GM12878 (cell line): Measurements from ENCODE around the gene MRPS18A. TPM values are rescaled to one million over a fixed set of nuclear protein-coding genes. Genes with fewer than 3 reads are reported as not detected.

Source experiments
- ATAC-seq: fragments of 200-7000 bp; cut with Tn5 transposase; 3 replicates; pipeline ENCODE4 v1.9.1; 2020; ENCODE audit warnings: mild to moderate bottlenecking, moderate library complexity
- BruUV-seq: library from RNA; stranded (reverse); fragments of 400-500 nt; replicated peaks from 2 replicates; lab custom pipeline; 2021; lab: Mats Ljungman, UMichigan
- CTCF ChIA-PET: fragments of 300-600 bp; sonication (Branson Sonifier 250); formaldehyde crosslinking; extraction: SDS; loops from one replicate; lab custom pipeline; 2021; ENCODE audit warnings: inconsistent platforms; lab: Yijun Ruan, JAX
- POLR2A ChIA-PET: fragments of 350-600 bp; formaldehyde crosslinking; extraction: SDS; loops from one replicate; lab custom pipeline; 2021; ENCODE audit warnings: inconsistent platforms; lab: Charles Lee
- RAD21 ChIA-PET: fragments of 300-600 bp; sonication (Branson Sonifier 250); formaldehyde crosslinking; loops from one replicate; lab custom pipeline; 2023; ENCODE audit warnings: antibody characterized with exemption; ENCODE audit not compliant: unreplicated experiment; lab: Charles Lee
- SMC1A ChIA-PET: fragments of 300-600 bp; sonication (Branson Sonifier 250); formaldehyde crosslinking; loops from one replicate; lab custom pipeline; 2023; ENCODE audit not compliant: unreplicated experiment, uncharacterized antibody; lab: Charles Lee
- DNase-seq: peaks from one replicate; pipeline ENCODE4 v3.0.0-alpha.2; 2011; ENCODE audit warnings: low read depth, low spot score
- FAIRE-seq: peaks from 3 replicates; lab custom pipeline; 2011; peaks lifted over from hg19 to GRCh38; lab: Jason Lieb, UNC
- H2AFZ ChIP-seq: 2 replicates; pipeline ENCODE4 v1.6.0; 2011; ENCODE audit warnings: low read depth, low read length, control low read depth; ENCODE audit not compliant: control insufficient read depth
- H3K27ac ChIP-seq: 2 replicates; pipeline ENCODE4 v1.5.1; 2011; ENCODE audit warnings: control low read depth; ENCODE audit not compliant: control insufficient read depth, insufficient read depth
- H3K27me3 ChIP-seq, 2 experiments: replicated peaks in 1 of 2; 2 replicates each; pipeline versions ENCODE4 v1.6.0 to v1.6.1; 2011; ENCODE audit warnings: low read length in 1 of 2; ENCODE audit not compliant: control insufficient read depth in 2 of 2, insufficient read depth in 2 of 2
- H3K36me3 ChIP-seq, 2 experiments: 2 replicates each; pipeline ENCODE4 v1.5.1; 2011; ENCODE audit warnings: low read length in 1 of 2; ENCODE audit not compliant: control insufficient read depth in 2 of 2, insufficient read depth in 2 of 2
- H3K4me1 ChIP-seq: 2 replicates; pipeline ENCODE4 v1.6.1; 2011; ENCODE audit warnings: mild to moderate bottlenecking, low read length, moderate library complexity, mixed read lengths; ENCODE audit not compliant: control insufficient read depth, insufficient read depth
- H3K4me2 ChIP-seq: 2 replicates; pipeline ENCODE4 v1.6.0; 2011; ENCODE audit warnings: control low read depth; ENCODE audit not compliant: control insufficient read depth, insufficient read depth
- H3K4me3 ChIP-seq: fragments of 200-600 bp; sonication (generic); 2 replicates; pipeline ENCODE4 v1.5.1; 2016
- H3K79me2 ChIP-seq: 2 replicates; pipeline ENCODE4 v1.6.0; 2011; ENCODE audit warnings: low read length; ENCODE audit not compliant: control insufficient read depth, insufficient read depth
- H3K9ac ChIP-seq: 2 replicates; pipeline ENCODE4 v1.8.0; 2011; ENCODE audit warnings: low read length, control low read depth, mixed read lengths; ENCODE audit not compliant: control insufficient read depth, insufficient read depth
- H3K9me3 ChIP-seq: replicated peaks from 3 replicates; pipeline ENCODE4 v1.5.1; 2011; ENCODE audit warnings: mild to moderate bottlenecking, low read length; ENCODE audit not compliant: control insufficient read depth, insufficient read depth
- H4K20me1 ChIP-seq: 2 replicates; pipeline ENCODE4 v1.6.0; 2011; ENCODE audit not compliant: control insufficient read depth, insufficient read depth
- CBFB ChIP-seq: IDR thresholded peaks from 2 replicates; pipeline ENCODE4 v1.6.1; 2016; ENCODE audit warnings: antibody characterized with exemption, low read depth
- IKZF1 ChIP-seq: fragments of 450-650 bp; conservative IDR thresholded peaks from 2 replicates; pipeline ENCODE4 v1.6.1; 2017; ENCODE audit warnings: antibody characterized with exemption, mild to moderate bottlenecking
- IRF4 ChIP-seq: IDR thresholded peaks from 2 replicates; pipeline ENCODE4 v1.6.1; 2011; ENCODE audit warnings: low read depth, low read length
- MTA3 ChIP-seq: IDR thresholded peaks from 2 replicates; pipeline ENCODE4 v1.6.1; 2012; ENCODE audit warnings: low read length, inconsistent platforms, borderline replicate concordance
- NFYA ChIP-seq: IDR thresholded peaks from 2 replicates; pipeline ENCODE4 v1.6.1; 2011; ENCODE audit warnings: low read depth, mild to moderate bottlenecking, low read length, improper control_type of control experiment, borderline replicate concordance
- POLR2A ChIP-seq: IDR thresholded peaks from 2 replicates; pipeline ENCODE4 v1.6.1; 2011; ENCODE audit warnings: low read depth, mild to moderate bottlenecking, low read length
- POLR2AphosphoS2 ChIP-seq: IDR thresholded peaks from 2 replicates; pipeline ENCODE4 v1.6.1; 2011; ENCODE audit warnings: low read depth, mild to moderate bottlenecking, low read length, improper control_type of control experiment, moderate library complexity
- POU2F2 ChIP-seq: IDR thresholded peaks from 3 replicates; pipeline ENCODE4 v1.6.1; 2011; ENCODE audit warnings: low read depth, mild to moderate bottlenecking, low read length, borderline replicate concordance
- RUNX3 ChIP-seq: IDR thresholded peaks from 2 replicates; pipeline ENCODE4 v1.6.1; 2012; ENCODE audit warnings: low read length, inconsistent platforms
- SMAD5 ChIP-seq: IDR thresholded peaks from 2 replicates; pipeline ENCODE4 v1.6.1; 2016; ENCODE audit warnings: antibody characterized with exemption, low read depth
- SMC3 ChIP-seq: IDR thresholded peaks from 2 replicates; pipeline ENCODE4 v1.6.1; 2011; ENCODE audit warnings: low read length, improper control_type of control experiment, borderline replicate concordance
- WGBS: methylation state at CpG from one replicate; pipeline ENCODE4 v1.1.6; 2016; ENCODE audit warnings: low lambda C conversion rate; ENCODE audit not compliant: insufficient replicate concordance, insufficient coverage; ENCODE audit errors: missing lambda C conversion rate; 5-methylcytosine and 5-hydroxymethylcytosine counted together
- in situ Hi-C: fragments of 300-500 bp; cut with MboI; formaldehyde crosslinking; loops from 9 replicates; pipeline ENCODE4 v1.14.3; 2018; ENCODE audit warnings: mixed read lengths
- intact Hi-C: fragments of 100-400 bp; cut with micrococcal nuclease; formaldehyde crosslinking; loops from one replicate; pipeline ENCODE4 v1.14.2; 2022; ENCODE audit not compliant: unreplicated experiment
- polyA plus RNA-seq, 11 experiments: library from polyadenylated mRNA; depleted of rRNA in 4 of 11; unstranded in 6 of 11; stranded (reverse) in 5 of 11; fragments of >200 nt; fragmentation: Nextera tagmentation in 4 of 11; fragmentation: Illumina TruSeq in 1 of 11; extraction: Ambion mirVana in 4 of 11; extraction: Trizol in 1 of 11; gene quantifications; 1 replicate in 1 of 11; 2 replicates in 10 of 11; pipeline versions ENCODE4 v1.2.1 to v1.2.3, GENCODE V29; 2011 to 2016; ENCODE audit warnings: inconsistent platforms in 2 of 11, missing spikeins in 2 of 11, low read depth in 1 of 11
- total RNA-seq, 4 experiments: library from RNA; depleted of rRNA in 3 of 4; stranded (reverse); fragments of >200 nt in 3 of 4; fragmentation: Illumina TruSeq in 1 of 4; extraction: Trizol in 1 of 4; gene quantifications; 2 replicates each; pipeline versions ENCODE4 v1.2.1 to v1.2.3, GENCODE V29; 2013 to 2021
- TF ChIP-seq, protein P1 (sequence below): fragments of 450-650 bp; IDR thresholded peaks from 2 replicates; pipeline ENCODE4 v1.6.1; 2017; ENCODE audit warnings: mild to moderate bottlenecking, moderate library complexity
- TF ChIP-seq, protein P2 (sequence below): fragments of 450-650 bp; IDR thresholded peaks from 2 replicates; pipeline ENCODE4 v1.6.1; 2017; ENCODE audit warnings: mild to moderate bottlenecking
- TF ChIP-seq, protein P3 (sequence below): IDR thresholded peaks from 2 replicates; pipeline ENCODE4 v1.6.1; 2011; ENCODE audit warnings: borderline replicate concordance, low read depth, mild to moderate bottlenecking, moderate library complexity, low read length; ENCODE audit not compliant: insufficient read depth, poor library complexity, severe bottlenecking

MRPS18A gene
- total and polyA plus RNA-seq, 10 of the 15 experiments (the other 5 are each of a cell fraction or from before 2014, with no cell fraction given): 66.3 to 158 (median 98.7) TPM

DNA sequence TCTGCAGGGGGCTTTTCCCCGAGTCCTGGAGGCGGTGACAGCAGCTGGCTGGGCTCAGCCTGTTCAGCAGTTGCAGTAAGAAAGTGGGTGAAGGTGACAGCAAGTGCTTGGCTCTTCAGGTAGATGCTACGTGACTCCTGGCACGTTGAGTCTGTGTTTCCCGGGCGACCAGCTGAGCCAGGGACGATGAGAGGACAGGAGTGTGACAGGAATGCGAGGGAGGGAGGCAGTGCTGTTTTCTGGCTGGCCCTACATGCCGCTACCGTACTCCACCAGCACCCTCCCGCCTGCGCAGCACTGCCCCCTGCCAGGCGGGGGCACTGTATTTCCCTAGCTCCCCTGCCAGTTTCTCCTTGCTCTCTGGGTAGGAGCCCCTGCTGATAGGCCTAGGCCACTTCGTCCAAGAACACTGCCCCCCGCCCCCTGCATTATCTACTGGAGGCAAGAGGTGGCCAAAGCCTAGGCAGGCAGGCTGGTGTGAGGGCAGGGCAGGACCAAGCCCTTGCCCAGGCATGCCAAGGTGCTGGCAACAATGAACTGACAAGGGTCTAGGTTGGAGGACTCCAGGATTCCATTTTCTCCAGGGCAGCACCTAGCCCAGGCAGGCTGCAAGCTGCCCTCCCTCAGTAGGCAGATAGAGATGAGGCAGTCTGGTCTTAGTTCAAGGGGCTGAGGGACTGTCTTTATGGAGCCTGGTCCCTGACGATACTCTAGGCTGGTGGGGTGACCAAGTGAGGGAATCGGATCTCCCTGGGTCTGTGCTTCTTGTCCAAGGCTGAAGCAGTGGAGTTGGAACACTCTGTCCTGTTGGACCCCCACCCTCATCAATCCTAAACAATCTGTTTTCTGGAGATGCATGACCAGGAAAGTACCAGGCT, 19.2 kb downstream of the MRPS18A start:
- Histone ChIP-seq H2AFZ (no peak overlapping the region), H3K4me3 (no peak overlapping the region), H3K9me3 (no peaks in the 10 kb centered on the region), H3K27ac (peak overlapping the region; percentile 69), H3K9ac (peak overlapping the region; percentile 37), H3K79me2 (no peaks in the 10 kb centered on the region), H3K4me1 (peaks cover 34% of the 10 kb centered on the region), H3K4me2 (peak overlapping the region; percentile 36), H3K27me3 (no peaks in the 10 kb centered on the region), H4K20me1 (no peaks in the 10 kb centered on the region), H3K36me3 (peaks cover 8 to 19% of the 10 kb centered on the region in 2 experiments)
- RAD21 ChIA-PET: interaction anchor here (0.5 to 7.8 kb wide), 14 partner anchors 23 to 412 kb away, joined by 3 to 79 read pairs (median 4); partner anchors contain the start of genes GTPBP2, RSPH9 and VEGFA
- in situ Hi-C loops (loop anchor here (5.0 kb wide), 1 partner anchor 409 kb away; no protein-coding TSS in a partner anchor), intact Hi-C loops (loop anchor here (1.0 to 5.0 kb wide), 2 partner anchors 334 to 406 kb away; no protein-coding TSS in a partner anchor)
- SMC1A ChIA-PET: interaction anchor here (0.7 to 4.1 kb wide), 8 partner anchors 71 to 411 kb away, joined by 3 to 37 read pairs (median 4); no protein-coding TSS in a partner anchor
- ATAC-seq (peak; percentile 79), DNase-seq (peak; percentile 61), FAIRE-seq (peak; percentile 49)
- CTCF ChIA-PET: interaction anchor here (0.6 to 7.6 kb wide), 40 partner anchors 10 to 411 kb away, joined by 3 to 85 read pairs (median 6); partner anchors contain the start of genes GTPBP2, MRPS18A, VEGFA and XPO5
- no TSS peak for BruUV-seq
- POLR2A ChIA-PET: interaction anchor here (0.7 to 2.8 kb wide), 4 partner anchors 38 to 412 kb away, joined by 3 to 10 read pairs (median 4); partner anchors contain the start of gene GTPBP2
- 44% methylated on average over 17 of the region's 17 CpGs for WGBS
- no peak for TF ChIP-seq IRF4
- TF ChIP-seq IKZF1: 0 out of 2 replicates have a peak, but pooled peaks have one; percentile 11
- peak; percentile 20 for TF ChIP-seq POLR2AphosphoS2
- TF ChIP-seq, protein P1, sequence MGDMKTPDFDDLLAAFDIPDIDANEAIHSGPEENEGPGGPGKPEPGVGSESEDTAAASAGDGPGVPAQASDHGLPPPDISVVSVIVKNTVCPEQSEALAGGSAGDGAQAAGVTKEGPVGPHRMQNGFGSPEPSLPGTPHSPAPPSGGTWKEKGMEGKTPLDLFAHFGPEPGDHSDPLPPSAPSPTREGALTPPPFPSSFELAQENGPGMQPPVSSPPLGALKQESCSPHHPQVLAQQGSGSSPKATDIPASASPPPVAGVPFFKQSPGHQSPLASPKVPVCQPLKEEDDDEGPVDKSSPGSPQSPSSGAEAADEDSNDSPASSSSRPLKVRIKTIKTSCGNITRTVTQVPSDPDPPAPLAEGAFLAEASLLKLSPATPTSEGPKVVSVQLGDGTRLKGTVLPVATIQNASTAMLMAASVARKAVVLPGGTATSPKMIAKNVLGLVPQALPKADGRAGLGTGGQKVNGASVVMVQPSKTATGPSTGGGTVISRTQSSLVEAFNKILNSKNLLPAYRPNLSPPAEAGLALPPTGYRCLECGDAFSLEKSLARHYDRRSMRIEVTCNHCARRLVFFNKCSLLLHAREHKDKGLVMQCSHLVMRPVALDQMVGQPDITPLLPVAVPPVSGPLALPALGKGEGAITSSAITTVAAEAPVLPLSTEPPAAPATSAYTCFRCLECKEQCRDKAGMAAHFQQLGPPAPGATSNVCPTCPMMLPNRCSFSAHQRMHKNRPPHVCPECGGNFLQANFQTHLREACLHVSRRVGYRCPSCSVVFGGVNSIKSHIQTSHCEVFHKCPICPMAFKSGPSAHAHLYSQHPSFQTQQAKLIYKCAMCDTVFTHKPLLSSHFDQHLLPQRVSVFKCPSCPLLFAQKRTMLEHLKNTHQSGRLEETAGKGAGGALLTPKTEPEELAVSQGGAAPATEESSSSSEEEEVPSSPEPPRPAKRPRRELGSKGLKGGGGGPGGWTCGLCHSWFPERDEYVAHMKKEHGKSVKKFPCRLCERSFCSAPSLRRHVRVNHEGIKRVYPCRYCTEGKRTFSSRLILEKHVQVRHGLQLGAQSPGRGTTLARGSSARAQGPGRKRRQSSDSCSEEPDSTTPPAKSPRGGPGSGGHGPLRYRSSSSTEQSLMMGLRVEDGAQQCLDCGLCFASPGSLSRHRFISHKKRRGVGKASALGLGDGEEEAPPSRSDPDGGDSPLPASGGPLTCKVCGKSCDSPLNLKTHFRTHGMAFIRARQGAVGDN: 0 out of 2 replicates have a peak, but pooled peaks have one; percentile 31
- TF ChIP-seq SMC3: peak; percentile 39; the same call in 1 of the 2 replicates
- TF ChIP-seq, protein P2, sequence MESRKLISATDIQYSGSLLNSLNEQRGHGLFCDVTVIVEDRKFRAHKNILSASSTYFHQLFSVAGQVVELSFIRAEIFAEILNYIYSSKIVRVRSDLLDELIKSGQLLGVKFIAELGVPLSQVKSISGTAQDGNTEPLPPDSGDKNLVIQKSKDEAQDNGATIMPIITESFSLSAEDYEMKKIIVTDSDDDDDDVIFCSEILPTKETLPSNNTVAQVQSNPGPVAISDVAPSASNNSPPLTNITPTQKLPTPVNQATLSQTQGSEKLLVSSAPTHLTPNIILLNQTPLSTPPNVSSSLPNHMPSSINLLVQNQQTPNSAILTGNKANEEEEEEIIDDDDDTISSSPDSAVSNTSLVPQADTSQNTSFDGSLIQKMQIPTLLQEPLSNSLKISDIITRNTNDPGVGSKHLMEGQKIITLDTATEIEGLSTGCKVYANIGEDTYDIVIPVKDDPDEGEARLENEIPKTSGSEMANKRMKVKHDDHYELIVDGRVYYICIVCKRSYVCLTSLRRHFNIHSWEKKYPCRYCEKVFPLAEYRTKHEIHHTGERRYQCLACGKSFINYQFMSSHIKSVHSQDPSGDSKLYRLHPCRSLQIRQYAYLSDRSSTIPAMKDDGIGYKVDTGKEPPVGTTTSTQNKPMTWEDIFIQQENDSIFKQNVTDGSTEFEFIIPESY: peak; percentile 99
- 0 out of 3 replicates have a peak, but pooled peaks have one; percentile 13 for TF ChIP-seq POU2F2
- TF ChIP-seq, protein P3, sequence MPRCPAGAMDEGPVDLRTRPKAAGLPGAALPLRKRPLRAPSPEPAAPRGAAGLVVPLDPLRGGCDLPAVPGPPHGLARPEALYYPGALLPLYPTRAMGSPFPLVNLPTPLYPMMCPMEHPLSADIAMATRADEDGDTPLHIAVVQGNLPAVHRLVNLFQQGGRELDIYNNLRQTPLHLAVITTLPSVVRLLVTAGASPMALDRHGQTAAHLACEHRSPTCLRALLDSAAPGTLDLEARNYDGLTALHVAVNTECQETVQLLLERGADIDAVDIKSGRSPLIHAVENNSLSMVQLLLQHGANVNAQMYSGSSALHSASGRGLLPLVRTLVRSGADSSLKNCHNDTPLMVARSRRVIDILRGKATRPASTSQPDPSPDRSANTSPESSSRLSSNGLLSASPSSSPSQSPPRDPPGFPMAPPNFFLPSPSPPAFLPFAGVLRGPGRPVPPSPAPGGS: peak; percentile 8
- no peak for TF ChIP-seq NFYA
- 0 out of 2 replicates have a peak, but pooled peaks have one; percentile 16 for TF ChIP-seq SMAD5
- TF ChIP-seq RUNX3: 0 out of 2 replicates have a peak, but pooled peaks have one; percentile 19
- peak; percentile 69; the same call in 1 of the 2 replicates for TF ChIP-seq POLR2A
- TF ChIP-seq MTA3: 0 out of 2 replicates have a peak, but pooled peaks have one; percentile 45
- TF ChIP-seq CBFB: no peak
